Measurements from ENCODE around the gene YJEFN3. TPM values are rescaled to one million over a fixed set of nuclear protein-coding genes. Genes with fewer than 3 reads are reported as not detected.

YJEFN3 gene
- polyA plus RNA-seq, 3 donors: 2.3 TPM; not detected in 2

DNA sequence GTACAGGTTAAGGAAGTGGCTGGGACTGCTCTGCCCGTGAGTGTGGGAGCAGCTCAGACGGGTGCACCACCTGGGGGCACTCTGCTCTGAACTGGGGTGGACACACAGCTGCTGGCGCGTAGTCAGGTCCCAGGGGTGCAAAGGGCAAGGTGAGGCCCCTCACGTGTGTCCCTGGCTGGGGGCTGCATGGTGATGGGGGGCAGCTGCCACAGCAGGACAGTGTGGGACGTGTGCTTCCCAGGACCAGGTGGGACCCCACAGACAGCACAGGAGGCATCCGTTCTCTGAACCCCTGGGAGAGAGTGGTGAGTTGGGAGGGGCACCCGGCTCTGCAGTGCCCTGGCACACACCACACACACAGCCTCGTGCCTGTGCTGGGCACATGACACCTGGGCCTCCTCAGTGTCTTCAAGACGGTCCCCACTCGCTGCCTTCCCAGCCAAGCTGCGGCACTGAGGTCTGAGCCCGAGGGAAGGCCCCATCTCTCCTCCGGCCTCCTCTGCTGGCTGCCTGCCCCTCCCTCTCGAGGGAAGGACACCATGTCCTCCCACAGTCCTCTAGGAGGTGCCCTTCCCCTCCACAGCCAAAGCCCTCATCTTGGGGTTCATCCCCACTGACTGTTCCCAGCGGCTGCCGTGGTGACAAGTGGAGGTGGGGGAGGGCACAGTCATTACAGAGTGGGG lies 34.1 kb downstream of the YJEFN3 start:
- Histone ChIP-seq H3K4me1 (ENCODE audit: control insufficient read depth in 1 of 2, insufficient read depth in 2 of 2, low read length in 2 of 2) (peaks cover 0 to 3% of the 10 kb centered on the region in 2 donors), H3K9me3 (replicated peaks in 1 of 2; ENCODE audit: control insufficient read depth in 1 of 2, insufficient read depth in 1 of 2, low read length in 2 of 2) (no peaks in the 10 kb centered on the region), H3K9ac (ENCODE audit: insufficient read depth, low read length, poor library complexity, severe bottlenecking) (no peak overlapping the region), H3K4me3 (replicated peaks in 1 of 3; ENCODE audit: low read depth in 2 of 3, low read length in 3 of 3) (no peak overlapping the region), H3K27ac (ENCODE audit: low read depth in 1 of 2, low read length in 2 of 2) (no peak overlapping the region), H3K27me3 (ENCODE audit: control insufficient read depth in 2 of 2, insufficient read depth in 2 of 2, low read length in 2 of 2) (no peaks in the 10 kb centered on the region), H3K79me2 (ENCODE audit: insufficient read depth, low read length) (no peaks in the 10 kb centered on the region), H3K4me2 (replicated peaks; ENCODE audit: extremely low read depth, low read length, poor library complexity, severe bottlenecking) (no peak overlapping the region), H4K20me1 (ENCODE audit: insufficient read depth, low read length) (no peaks in the 10 kb centered on the region), H3K36me3 (replicated peaks in 1 of 2; ENCODE audit: control insufficient read depth in 1 of 2, insufficient read depth in 2 of 2, low read length in 2 of 2) (no peaks in the 10 kb centered on the region), H2AFZ (ENCODE audit: insufficient read depth, low read depth, low read length, poor library complexity, severe bottlenecking) (no peak overlapping the region)
- DNase-seq: no peak
- peak overlapping the region in 1 of 7 donors; percentile 41 for H3K27ac Mint-ChIP-seq
- peaks cover 0 to 9% (median 3%) of the 10 kb centered on the region in 3 donors for H3K27me3 Mint-ChIP-seq (ENCODE audit: low read depth in 3 of 3)
- 94% methylated on average over 11 of the region's 17 CpGs for WGBS (ENCODE audit: insufficient coverage)
- peaks cover 0 to 2% (median 0%) of the 10 kb centered on the region in 7 donors for H3K9me3 Mint-ChIP-seq
- H3K4me1 Mint-ChIP-seq: peaks cover 6% of the 10 kb centered on the region
- H3K4me3 Mint-ChIP-seq: no peak overlapping the region
- H3K36me3 Mint-ChIP-seq: no peaks in the 10 kb centered on the region
- intact Hi-C loops (cut with micrococcal nuclease): no loop called here
- TF ChIP-seq, protein P1, sequence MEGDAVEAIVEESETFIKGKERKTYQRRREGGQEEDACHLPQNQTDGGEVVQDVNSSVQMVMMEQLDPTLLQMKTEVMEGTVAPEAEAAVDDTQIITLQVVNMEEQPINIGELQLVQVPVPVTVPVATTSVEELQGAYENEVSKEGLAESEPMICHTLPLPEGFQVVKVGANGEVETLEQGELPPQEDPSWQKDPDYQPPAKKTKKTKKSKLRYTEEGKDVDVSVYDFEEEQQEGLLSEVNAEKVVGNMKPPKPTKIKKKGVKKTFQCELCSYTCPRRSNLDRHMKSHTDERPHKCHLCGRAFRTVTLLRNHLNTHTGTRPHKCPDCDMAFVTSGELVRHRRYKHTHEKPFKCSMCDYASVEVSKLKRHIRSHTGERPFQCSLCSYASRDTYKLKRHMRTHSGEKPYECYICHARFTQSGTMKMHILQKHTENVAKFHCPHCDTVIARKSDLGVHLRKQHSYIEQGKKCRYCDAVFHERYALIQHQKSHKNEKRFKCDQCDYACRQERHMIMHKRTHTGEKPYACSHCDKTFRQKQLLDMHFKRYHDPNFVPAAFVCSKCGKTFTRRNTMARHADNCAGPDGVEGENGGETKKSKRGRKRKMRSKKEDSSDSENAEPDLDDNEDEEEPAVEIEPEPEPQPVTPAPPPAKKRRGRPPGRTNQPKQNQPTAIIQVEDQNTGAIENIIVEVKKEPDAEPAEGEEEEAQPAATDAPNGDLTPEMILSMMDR (IDR thresholded peaks at IDR 0.05): no peak

GRCh38 chr19:19563348-19563848 lies 34.7 kb downstream of the YJEFN3 start:
- Mint-ChIP-seq H3K4me3 (no peak overlapping the region), H3K9me3 (peaks cover 0 to 3% (median 0%) of the 10 kb centered on the region in 7 donors), H3K27ac (no peak overlapping the region), H3K27me3 (ENCODE audit: low read depth in 3 of 3) (peaks cover 0 to 7% (median 3%) of the 10 kb centered on the region in 3 donors), H3K36me3 (no peaks in the 10 kb centered on the region), H3K4me1 (peaks cover 6% of the 10 kb centered on the region)
- 97% methylated on average over 13 of the region's 17 CpGs for WGBS (ENCODE audit: insufficient coverage)
- no peak for DNase-seq
- Histone ChIP-seq H3K27ac (ENCODE audit: low read depth in 1 of 2, low read length in 2 of 2) (no peak overlapping the region), H2AFZ (ENCODE audit: insufficient read depth, low read depth, low read length, poor library complexity, severe bottlenecking) (no peak overlapping the region), H3K9me3 (replicated peaks in 1 of 2; ENCODE audit: control insufficient read depth in 1 of 2, insufficient read depth in 1 of 2, low read length in 2 of 2) (no peaks in the 10 kb centered on the region), H3K4me1 (ENCODE audit: control insufficient read depth in 1 of 2, insufficient read depth in 2 of 2, low read length in 2 of 2) (peaks cover 0 to 3% of the 10 kb centered on the region in 2 donors), H3K4me3 (replicated peaks in 1 of 3; ENCODE audit: low read depth in 2 of 3, low read length in 3 of 3) (no peak overlapping the region), H3K9ac (ENCODE audit: insufficient read depth, low read length, poor library complexity, severe bottlenecking) (no peak overlapping the region), H3K36me3 (replicated peaks in 1 of 2; ENCODE audit: control insufficient read depth in 1 of 2, insufficient read depth in 2 of 2, low read length in 2 of 2) (no peaks in the 10 kb centered on the region), H4K20me1 (ENCODE audit: insufficient read depth, low read length) (no peaks in the 10 kb centered on the region), H3K4me2 (replicated peaks; ENCODE audit: extremely low read depth, low read length, poor library complexity, severe bottlenecking) (no peak overlapping the region), H3K79me2 (ENCODE audit: insufficient read depth, low read length) (no peaks in the 10 kb centered on the region), H3K27me3 (ENCODE audit: control insufficient read depth in 2 of 2, insufficient read depth in 2 of 2, low read length in 2 of 2) (no peaks in the 10 kb centered on the region)
- intact Hi-C loops (cut with micrococcal nuclease): no loop called here
- TF ChIP-seq, protein P1 (IDR thresholded peaks at IDR 0.05): no peak
